ENCODE measurements around the gene HTR2C. TPM values are rescaled to one million over a fixed set of nuclear protein-coding genes. Genes with fewer than 3 reads are reported as not detected.

The HTR2C gene
- not detected for total RNA-seq

- Histone ChIP-seq H3K4me1 (peaks cover 0 to 26% (median 4%) of the 10 kb centered on the region in 3 donors), H3K36me3 (no peaks in the 10 kb centered on the region), H3K4me3 (peak within 1 kb of the TSS in 2 of 4 donors; percentile 13 to 46), H3K27ac (no peak within 1 kb of the TSS), H3K27me3 (peaks cover 0 to 72% (median 34%) of the 10 kb centered on the region in 4 donors), H3K9me3 (peaks cover 0 to 12% (median 0%) of the 10 kb centered on the region in 3 donors)
- no peak for DNase-seq
- TF ChIP-seq POLR2A (IDR thresholded peaks at IDR 0.05): no peak
- TF ChIP-seq, protein P1, sequence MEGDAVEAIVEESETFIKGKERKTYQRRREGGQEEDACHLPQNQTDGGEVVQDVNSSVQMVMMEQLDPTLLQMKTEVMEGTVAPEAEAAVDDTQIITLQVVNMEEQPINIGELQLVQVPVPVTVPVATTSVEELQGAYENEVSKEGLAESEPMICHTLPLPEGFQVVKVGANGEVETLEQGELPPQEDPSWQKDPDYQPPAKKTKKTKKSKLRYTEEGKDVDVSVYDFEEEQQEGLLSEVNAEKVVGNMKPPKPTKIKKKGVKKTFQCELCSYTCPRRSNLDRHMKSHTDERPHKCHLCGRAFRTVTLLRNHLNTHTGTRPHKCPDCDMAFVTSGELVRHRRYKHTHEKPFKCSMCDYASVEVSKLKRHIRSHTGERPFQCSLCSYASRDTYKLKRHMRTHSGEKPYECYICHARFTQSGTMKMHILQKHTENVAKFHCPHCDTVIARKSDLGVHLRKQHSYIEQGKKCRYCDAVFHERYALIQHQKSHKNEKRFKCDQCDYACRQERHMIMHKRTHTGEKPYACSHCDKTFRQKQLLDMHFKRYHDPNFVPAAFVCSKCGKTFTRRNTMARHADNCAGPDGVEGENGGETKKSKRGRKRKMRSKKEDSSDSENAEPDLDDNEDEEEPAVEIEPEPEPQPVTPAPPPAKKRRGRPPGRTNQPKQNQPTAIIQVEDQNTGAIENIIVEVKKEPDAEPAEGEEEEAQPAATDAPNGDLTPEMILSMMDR (IDR thresholded peaks at IDR 0.05): no peak
- intact Hi-C loops (cut with DNase I): no loop called here
- 31 to 45% methylated on average over 2 to 29 of the region's 34 CpGs for WGBS, 2 donors
These were observed at the start of gene HTR2C for GRCh38 chrX:114583646-114584374. Gene HTR2C (plus strand): TSS chrX:114584086. CDS start chrX:114726937, 142,851 bp downstream.

GRCh38 chrX:114580336-114580735 is 3.5 kb upstream of the HTR2C start:
- H3K27me3 ChIP-seq: peaks cover 0 to 59% (median 32%) of the 10 kb centered on the region in 4 donors

DNA sequence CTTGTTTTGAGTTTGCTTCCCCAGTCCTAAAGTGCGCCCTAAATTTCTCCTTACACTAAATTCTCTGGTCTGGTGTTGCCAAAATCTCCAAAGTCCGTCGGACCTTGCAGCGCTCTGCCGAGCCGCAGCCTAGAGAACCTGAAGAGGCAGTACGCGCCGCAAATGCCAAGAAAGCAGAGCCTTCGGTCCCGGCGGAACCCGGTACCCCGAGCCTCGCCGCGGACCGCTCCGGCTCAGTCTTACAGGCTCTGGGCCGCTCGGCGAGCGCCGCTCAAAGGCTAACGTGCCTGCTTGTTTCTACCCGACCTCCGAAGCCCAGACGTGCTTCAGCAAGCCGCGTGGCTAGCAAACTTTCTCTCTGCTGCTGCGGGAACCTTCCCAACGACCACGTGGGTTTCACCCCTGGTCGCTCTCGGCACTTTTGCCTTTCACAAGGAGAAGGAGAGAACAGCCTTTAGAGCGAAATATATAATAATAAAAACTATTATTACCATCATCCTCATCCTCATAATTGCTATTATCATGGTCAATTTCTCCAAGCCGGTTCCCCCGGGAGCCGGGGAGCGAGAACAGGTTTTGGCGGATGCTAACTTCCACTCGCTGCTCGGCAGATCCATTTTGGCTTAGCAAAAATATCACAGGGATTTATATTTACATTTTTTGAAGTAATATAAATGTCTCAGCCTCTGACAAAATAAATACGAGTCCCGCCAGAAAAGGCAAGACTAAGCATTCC is 2.2 kb upstream of the HTR2C start:
- peaks cover 0 to 72% (median 34%) of the 10 kb centered on the region in 4 donors for H3K27me3 ChIP-seq
- peak overlapping the region in 1 of 4 donors; percentile 27 for H3K4me3 ChIP-seq

More at GRCh38 chrX:114580336-114580735, 3.5 kb upstream of the HTR2C start:
- intact Hi-C loops (cut with DNase I): no loop called here
- Histone ChIP-seq H3K4me3 (no peak overlapping the region), H3K4me1 (peaks cover 0 to 26% (median 4%) of the 10 kb centered on the region in 3 donors), H3K27ac (no peak overlapping the region), H3K9me3 (peaks cover 0 to 12% (median 0%) of the 10 kb centered on the region in 3 donors), H3K36me3 (no peaks in the 10 kb centered on the region)
- no peak for DNase-seq
- WGBS, 2 donors: 26% methylated on average over 3 to 4 of the region's 4 CpGs
- no peak for TF ChIP-seq POLR2A (IDR thresholded peaks at IDR 0.05)
- TF ChIP-seq, protein P1 (IDR thresholded peaks at IDR 0.05): no peak

GRCh38 chrX:114582264-114582632 is 1.6 kb upstream of the HTR2C start:
- H3K27me3 ChIP-seq: peaks cover 0 to 72% (median 34%) of the 10 kb centered on the region in 4 donors
- no peak overlapping the region for H3K4me3 ChIP-seq
- H3K27ac ChIP-seq: no peak overlapping the region
- H3K9me3 ChIP-seq: peaks cover 0 to 12% (median 0%) of the 10 kb centered on the region in 3 donors
- WGBS, 2 donors: 23 to 30% methylated on average over 11 to 12 of the region's 12 CpGs
- DNase-seq: no peak
- intact Hi-C loops (cut with DNase I): no loop called here
- H3K36me3 ChIP-seq: no peaks in the 10 kb centered on the region
- no peak for TF ChIP-seq POLR2A (IDR thresholded peaks at IDR 0.05)
- TF ChIP-seq, protein P1 (IDR thresholded peaks at IDR 0.05): no peak
- H3K4me1 ChIP-seq: peaks cover 0 to 26% (median 4%) of the 10 kb centered on the region in 3 donors

More for the DNA sequence above, 2.2 kb upstream of the HTR2C start:
- peaks cover 0 to 12% (median 0%) of the 10 kb centered on the region in 3 donors for H3K9me3 ChIP-seq
- DNase-seq: no peak
- no peaks in the 10 kb centered on the region for H3K36me3 ChIP-seq
- whole genome bisulfite sequencing, 2 donors: 1 to 26% methylated on average over 14 to 28 of the region's 45 CpGs
- peaks cover 0 to 26% (median 4%) of the 10 kb centered on the region in 3 donors for H3K4me1 ChIP-seq
- TF ChIP-seq, protein P1 (IDR thresholded peaks at IDR 0.05): no peak
- no peak for TF ChIP-seq POLR2A (IDR thresholded peaks at IDR 0.05)
- intact Hi-C loops (cut with DNase I): no loop called here
- H3K27ac ChIP-seq: no peak overlapping the region
